Muscle layer of duodenum (tissue), 2 donors: ENCODE results near the gene ITIH6.
"Not testable (repeated sequence)": the region's sequence is repeated elsewhere in the genome, so short reads cannot be mapped to it uniquely, and the experiment has no call there.

Experiments used
- H3K27ac ChIP-seq: one replicate; pipeline ENCODE4 v1.7.0; 2013; ENCODE audit warnings: mild to moderate bottlenecking, low read length
- H3K27me3 ChIP-seq: one replicate; pipeline ENCODE4 v1.7.0; 2013; ENCODE audit warnings: low read depth, mild to moderate bottlenecking, control low read depth, low read length
- H3K36me3 ChIP-seq, 2 donors: one replicate each; pipeline ENCODE4 v1.7.0; 2013; ENCODE audit warnings: low read length in 2 of 2, control low read depth in 1 of 2, mild to moderate bottlenecking in 1 of 2; ENCODE audit not compliant: insufficient read depth in 2 of 2, control insufficient read depth in 1 of 2
- H3K4me1 ChIP-seq, 2 donors: one replicate each; pipeline ENCODE4 v1.7.0; 2013; ENCODE audit warnings: low read length in 2 of 2, mild to moderate bottlenecking in 2 of 2, control low read depth in 1 of 2, moderate library complexity in 1 of 2; ENCODE audit not compliant: insufficient read depth in 2 of 2, control insufficient read depth in 1 of 2
- H3K4me3 ChIP-seq, 2 donors: one replicate each; pipeline ENCODE4 v1.7.0; 2013; ENCODE audit warnings: low read length in 2 of 2, low read depth in 1 of 2, mild to moderate bottlenecking in 1 of 2
- H3K9me3 ChIP-seq, 2 donors: one replicate each; pipeline ENCODE4 v1.7.0; 2013; ENCODE audit warnings: low read length in 2 of 2, control low read depth in 1 of 2, mild to moderate bottlenecking in 1 of 2; ENCODE audit not compliant: control insufficient read depth in 1 of 2
- donor health status: healthy.

The ITIH6 gene

GRCh38 chrX:54754854-54755253 lies 43.2 kb downstream of the ITIH6 start:
- no peak overlapping the region for H3K4me3 ChIP-seq
- H3K27me3 ChIP-seq: no peaks in the 10 kb centered on the region
- no peaks in the 10 kb centered on the region for H3K36me3 ChIP-seq
- H3K4me1 ChIP-seq: no peaks in the 10 kb centered on the region
- no peak overlapping the region for H3K27ac ChIP-seq
- H3K9me3 ChIP-seq: no peaks in the 10 kb centered on the region

DNA sequence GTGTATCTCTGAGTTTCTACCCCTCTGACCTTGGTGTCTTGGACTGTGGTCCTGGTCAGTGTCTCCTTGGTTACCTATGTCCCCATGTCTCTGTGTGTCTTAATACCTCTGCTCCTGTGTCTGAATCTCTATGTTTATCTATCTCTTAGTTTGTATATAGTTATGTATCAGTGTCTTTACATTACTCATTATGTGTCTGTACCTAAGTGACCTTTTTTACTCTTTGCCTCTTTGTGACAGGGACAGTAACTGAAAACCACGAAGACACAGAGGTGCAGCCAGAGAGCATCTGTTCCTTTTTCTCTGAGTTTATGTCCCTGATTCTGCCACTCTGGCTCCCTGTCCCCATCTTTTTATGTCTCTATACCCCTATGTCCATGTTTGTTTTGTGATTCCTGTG lies 49.4 kb downstream of the ITIH6 start:
- Histone ChIP-seq H3K27me3 (no peaks in the 10 kb centered on the region), H3K4me3 (no peak overlapping the region), H3K9me3 (no peaks in the 10 kb centered on the region), H3K36me3 (no peaks in the 10 kb centered on the region), H3K27ac (no peak overlapping the region), H3K4me1 (no peaks in the 10 kb centered on the region)

GRCh38 chrX:54747733-54748393 lies 50.2 kb downstream of the ITIH6 start:
- no peak overlapping the region for H3K4me3 ChIP-seq
- no peak overlapping the region for H3K27ac ChIP-seq
- no peaks in the 10 kb centered on the region for H3K9me3 ChIP-seq
- H3K4me1 ChIP-seq: no peaks in the 10 kb centered on the region
- no peaks in the 10 kb centered on the region for H3K36me3 ChIP-seq
- H3K27me3 ChIP-seq: no peaks in the 10 kb centered on the region

GRCh38 chrX:54746928-54747327 lies 51.1 kb downstream of the ITIH6 start:
- no peaks in the 10 kb centered on the region for H3K36me3 ChIP-seq
- no peaks in the 10 kb centered on the region for H3K27me3 ChIP-seq
- H3K4me1 ChIP-seq: no peaks in the 10 kb centered on the region
- H3K27ac ChIP-seq: no peak overlapping the region
- no peak overlapping the region for H3K4me3 ChIP-seq
- no peaks in the 10 kb centered on the region for H3K9me3 ChIP-seq

- H3K9me3 ChIP-seq: no peaks in the 10 kb centered on the region
- no peaks in the 10 kb centered on the region for H3K4me1 ChIP-seq
- H3K4me3 ChIP-seq: no peak overlapping the region
- no peaks in the 10 kb centered on the region for H3K27me3 ChIP-seq
- H3K36me3 ChIP-seq: no peaks in the 10 kb centered on the region
- H3K27ac ChIP-seq: no peak overlapping the region
These were observed 52.4 kb downstream of the ITIH6 start for GRCh38 chrX:54745676-54746075.

- H3K27ac ChIP-seq, H3K27me3 ChIP-seq, H3K4me3 ChIP-seq, H3K9me3 ChIP-seq, H3K4me1 ChIP-seq, H3K36me3 ChIP-seq: not testable (repeated sequence)
These were observed 59.5 kb downstream of the ITIH6 start for GRCh38 chrX:54738567-54738966.

DNA sequence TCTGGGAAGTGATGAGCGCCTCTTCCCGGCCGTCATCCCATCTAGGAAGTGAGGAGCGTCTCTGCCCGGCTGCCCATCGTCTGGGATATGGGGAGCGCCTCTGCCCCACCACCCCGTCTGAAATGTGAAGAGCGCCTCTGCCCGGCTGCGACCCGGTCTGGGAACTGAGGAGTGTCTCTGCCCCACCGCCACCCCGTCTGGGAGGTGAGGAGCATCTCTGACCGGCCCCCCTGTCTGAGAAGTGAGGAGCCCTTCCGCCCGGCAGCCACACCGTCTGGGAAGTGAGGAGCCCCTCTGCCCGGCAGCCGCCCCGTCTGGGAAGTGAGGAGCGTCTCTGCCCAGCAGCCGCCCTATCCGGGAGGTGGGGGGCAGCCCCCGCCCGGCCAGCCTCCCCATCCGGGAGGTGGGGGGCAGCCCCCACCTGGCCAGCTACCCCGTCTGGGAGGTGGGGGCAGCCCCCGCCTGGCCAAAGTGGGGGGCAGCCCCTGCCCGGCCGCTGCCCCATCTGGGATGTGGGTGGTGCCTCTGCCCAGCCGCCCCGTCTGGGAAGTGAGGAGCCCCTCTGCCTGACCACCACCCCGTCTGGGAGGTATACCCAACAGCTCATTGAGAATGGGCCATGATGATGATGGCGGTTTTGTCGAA lies 61.6 kb downstream of the ITIH6 start:
- not testable (repeated sequence) for H3K4me1 ChIP-seq, H3K27ac ChIP-seq, H3K4me3 ChIP-seq, H3K36me3 ChIP-seq, H3K27me3 ChIP-seq, H3K9me3 ChIP-seq

- no peaks in the 10 kb centered on the region for H3K27me3 ChIP-seq
These were observed 76.6 kb downstream of the ITIH6 start for GRCh38 chrX:54721424-54721823.

GRCh38 chrX:54715621-54716020 lies 82.4 kb downstream of the ITIH6 start:
- Histone ChIP-seq H3K27ac (no peak overlapping the region), H3K27me3 (no peaks in the 10 kb centered on the region), H3K4me3 (no peak overlapping the region), H3K9me3 (no peaks in the 10 kb centered on the region), H3K4me1 (no peaks in the 10 kb centered on the region), H3K36me3 (no peaks in the 10 kb centered on the region)

More at GRCh38 chrX:54721424-54721823, 76.6 kb downstream of the ITIH6 start:
- Histone ChIP-seq H3K4me1 (no peaks in the 10 kb centered on the region), H3K4me3 (no peak overlapping the region), H3K27ac (no peak overlapping the region), H3K9me3 (no peaks in the 10 kb centered on the region), H3K36me3 (no peaks in the 10 kb centered on the region)

DNA sequence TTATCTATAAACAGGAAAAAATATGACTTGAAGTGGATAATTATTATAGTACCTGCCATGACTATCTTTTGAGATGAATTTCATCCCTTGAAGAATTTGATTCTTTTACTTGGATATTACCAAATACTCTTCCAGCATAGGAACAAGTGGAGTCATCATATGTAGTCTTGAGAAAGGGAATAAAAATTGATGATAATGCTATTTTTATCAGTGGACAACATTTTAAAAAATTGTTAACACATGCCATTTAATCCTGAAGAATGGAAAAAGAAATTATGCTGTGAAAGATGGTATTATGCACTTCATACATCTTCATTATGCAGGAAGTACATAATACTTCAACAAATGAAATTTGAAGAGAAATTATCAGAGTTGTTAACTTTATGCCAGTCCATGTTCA lies 83.6 kb downstream of the ITIH6 start:
- no peaks in the 10 kb centered on the region for H3K27me3 ChIP-seq
- no peaks in the 10 kb centered on the region for H3K9me3 ChIP-seq
- no peaks in the 10 kb centered on the region for H3K36me3 ChIP-seq
- no peak overlapping the region for H3K27ac ChIP-seq
- no peak overlapping the region for H3K4me3 ChIP-seq
- no peaks in the 10 kb centered on the region for H3K4me1 ChIP-seq

DNA sequence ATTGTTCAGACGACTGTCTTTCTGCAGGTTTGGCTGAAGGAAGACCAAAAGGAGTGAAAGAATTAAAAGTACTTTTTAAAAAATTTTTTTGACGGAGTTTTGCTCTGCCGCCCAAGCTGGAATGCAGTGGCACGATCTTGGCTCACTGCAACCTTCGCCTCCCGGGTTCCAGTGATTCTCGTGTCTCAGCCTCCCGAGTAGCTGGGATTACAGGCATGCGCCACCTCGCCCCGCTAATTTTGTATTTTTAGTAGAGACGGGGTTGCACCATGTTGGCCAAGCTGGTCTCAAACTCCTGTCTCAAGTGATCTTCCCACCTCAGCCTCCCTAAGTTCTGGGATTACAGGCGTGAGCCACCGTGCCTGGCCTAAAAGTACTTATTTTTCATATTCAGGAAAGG lies 86.3 kb downstream of the ITIH6 start:
- Histone ChIP-seq H3K36me3 (no peaks in the 10 kb centered on the region), H3K9me3 (no peaks in the 10 kb centered on the region), H3K27ac (no peak overlapping the region), H3K4me3 (no peak overlapping the region), H3K4me1 (no peaks in the 10 kb centered on the region), H3K27me3 (no peaks in the 10 kb centered on the region)

- Histone ChIP-seq H3K27me3 (no peaks in the 10 kb centered on the region), H3K4me1 (no peaks in the 10 kb centered on the region)
These were observed 87.1 kb downstream of the ITIH6 start for GRCh38 chrX:54710920-54711319.

More at GRCh38 chrX:54710920-54711319, 87.1 kb downstream of the ITIH6 start:
- Histone ChIP-seq H3K36me3 (no peaks in the 10 kb centered on the region), H3K4me3 (no peak overlapping the region), H3K27ac (no peak overlapping the region), H3K9me3 (no peaks in the 10 kb centered on the region)
